GM12874 (cell line): ENCODE data around the gene TTC28.

Experiments
- TF ChIP-seq, protein P1 (sequence below): IDR thresholded peaks from 2 replicates; pipeline ENCODE4 v1.5.1; 2011; ENCODE audit warnings: low read depth, mild to moderate bottlenecking, control low read depth, low read length, moderate library complexity; ENCODE audit not compliant: insufficient read depth

TTC28 gene

DNA sequence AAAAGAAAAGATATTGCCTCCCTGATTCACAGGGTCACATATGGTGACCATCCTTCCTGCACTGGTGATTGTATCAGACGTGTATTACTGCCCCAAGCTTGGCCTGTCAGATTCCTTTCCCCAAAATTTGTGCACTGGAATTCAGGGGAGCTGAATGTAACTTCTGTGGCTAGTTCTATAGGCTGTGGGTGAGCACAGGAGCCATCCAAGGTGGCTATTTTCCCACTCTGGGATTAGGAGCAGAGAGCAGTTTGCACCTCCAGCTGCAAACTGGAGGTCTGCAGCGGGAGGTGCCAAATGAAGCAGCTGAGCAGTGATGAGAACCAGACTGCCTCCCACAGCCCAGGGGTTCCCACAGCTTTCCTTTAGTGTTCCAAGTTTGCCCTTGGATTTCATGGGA, 636.4 kb downstream of the TTC28 start:
- TF ChIP-seq, protein P1, sequence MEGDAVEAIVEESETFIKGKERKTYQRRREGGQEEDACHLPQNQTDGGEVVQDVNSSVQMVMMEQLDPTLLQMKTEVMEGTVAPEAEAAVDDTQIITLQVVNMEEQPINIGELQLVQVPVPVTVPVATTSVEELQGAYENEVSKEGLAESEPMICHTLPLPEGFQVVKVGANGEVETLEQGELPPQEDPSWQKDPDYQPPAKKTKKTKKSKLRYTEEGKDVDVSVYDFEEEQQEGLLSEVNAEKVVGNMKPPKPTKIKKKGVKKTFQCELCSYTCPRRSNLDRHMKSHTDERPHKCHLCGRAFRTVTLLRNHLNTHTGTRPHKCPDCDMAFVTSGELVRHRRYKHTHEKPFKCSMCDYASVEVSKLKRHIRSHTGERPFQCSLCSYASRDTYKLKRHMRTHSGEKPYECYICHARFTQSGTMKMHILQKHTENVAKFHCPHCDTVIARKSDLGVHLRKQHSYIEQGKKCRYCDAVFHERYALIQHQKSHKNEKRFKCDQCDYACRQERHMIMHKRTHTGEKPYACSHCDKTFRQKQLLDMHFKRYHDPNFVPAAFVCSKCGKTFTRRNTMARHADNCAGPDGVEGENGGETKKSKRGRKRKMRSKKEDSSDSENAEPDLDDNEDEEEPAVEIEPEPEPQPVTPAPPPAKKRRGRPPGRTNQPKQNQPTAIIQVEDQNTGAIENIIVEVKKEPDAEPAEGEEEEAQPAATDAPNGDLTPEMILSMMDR: no peak

DNA sequence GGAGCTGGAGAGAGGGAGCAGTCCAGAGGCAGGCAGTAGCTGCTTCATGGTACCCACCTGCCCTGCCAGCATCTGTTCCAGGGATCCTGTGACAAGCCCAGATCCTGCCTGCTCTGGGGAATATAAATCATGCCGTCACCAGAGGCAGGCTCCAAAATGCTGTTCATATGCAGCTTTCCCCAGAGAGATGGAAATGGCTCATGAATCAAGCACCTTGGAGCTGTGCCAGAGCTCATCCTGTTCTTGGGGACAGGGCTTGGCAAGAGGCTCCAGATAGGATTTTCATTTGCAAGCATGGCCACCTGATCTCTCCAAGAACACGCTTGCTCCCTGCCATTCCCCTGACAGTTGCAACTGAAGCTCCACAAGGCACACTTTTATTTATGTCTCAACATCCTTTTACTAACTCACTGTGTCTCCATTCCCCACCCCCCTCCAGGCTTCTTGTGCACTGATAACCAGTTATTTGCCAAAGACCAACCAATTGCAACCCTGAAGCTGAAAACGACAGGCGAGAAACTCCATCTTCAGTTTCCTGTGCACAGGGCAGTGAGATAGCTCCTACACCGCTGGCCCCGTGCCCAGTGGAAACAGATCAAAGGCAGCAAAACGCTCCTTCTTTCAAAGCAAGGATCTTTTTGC, 644.8 kb downstream of the TTC28 start:
- TF ChIP-seq, protein P1: no peak

DNA sequence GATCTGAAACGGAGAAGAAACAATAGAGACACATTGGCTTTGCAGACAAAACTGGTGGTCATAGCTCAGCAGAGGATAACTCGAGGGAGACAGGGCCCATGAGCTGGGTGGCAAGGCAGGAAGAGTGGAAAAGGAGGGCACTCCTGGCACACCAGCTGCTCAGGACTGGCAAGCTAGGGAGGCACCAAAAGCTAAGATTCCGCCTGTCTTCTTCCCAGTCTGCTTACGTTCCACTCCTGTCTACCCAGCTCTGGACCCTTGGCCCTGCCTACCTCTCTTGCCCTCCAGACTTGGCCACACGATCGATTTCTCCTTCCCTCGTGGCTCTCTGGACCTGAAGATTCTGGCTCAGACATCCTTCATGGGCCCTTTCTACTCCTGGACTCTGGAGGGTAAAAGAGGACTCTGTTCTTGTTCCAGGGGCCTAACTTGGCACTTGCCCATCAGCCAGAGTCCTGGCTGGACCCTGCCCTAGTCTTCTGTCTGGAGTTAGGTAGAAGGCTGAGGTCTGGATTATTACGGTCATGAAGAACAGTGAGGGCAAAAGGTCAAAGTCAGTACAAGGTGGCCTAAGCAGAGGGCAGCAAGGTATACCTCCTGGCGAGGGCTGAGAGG, 645.4 kb downstream of the TTC28 start:
- TF ChIP-seq, protein P1: no peak

GRCh38 chr22:28032861-28033260, 646.8 kb downstream of the TTC28 start:
- TF ChIP-seq, protein P1: no peak

- TF ChIP-seq, protein P1: no peak
Observed at GRCh38 chr22:28031383-28031922, 648.2 kb downstream of the TTC28 start.

DNA sequence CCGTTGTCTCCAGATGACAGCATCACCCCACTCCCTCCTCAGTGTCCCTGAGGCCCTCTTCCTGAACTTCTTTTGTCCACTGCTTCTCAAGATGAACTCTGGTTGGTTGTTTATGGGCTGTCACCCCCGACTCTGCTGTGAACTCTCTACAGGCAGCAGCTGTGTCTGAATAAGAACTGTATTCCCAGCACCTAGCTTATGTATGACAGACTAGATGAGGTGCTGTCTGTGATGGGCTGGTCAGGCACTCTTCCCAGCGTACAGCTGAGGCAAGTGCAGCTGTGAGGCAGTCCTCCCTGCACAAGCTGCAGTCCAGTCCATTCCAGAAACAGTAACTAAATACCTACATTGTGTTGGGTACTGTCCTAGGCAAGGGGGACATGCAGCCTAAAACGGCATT, 649.2 kb downstream of the TTC28 start:
- TF ChIP-seq, protein P1: no peak

- TF ChIP-seq, protein P1: no peak
Observed at GRCh38 chr22:28029956-28030355, 649.7 kb downstream of the TTC28 start.
